T-helper 1 cell treated with Interleukin-12 subunit alpha and Interleukin-12 subunit beta and Interleukin-4 antibody, amounts not matched to agents 30 ng/mL and 1 ng/mL, for 36 hours (primary cell): ENCODE results near the gene ATP9A. TPM values are rescaled to one million over a fixed set of nuclear protein-coding genes. Genes with fewer than 3 reads are reported as not detected.
"Not testable (repeated sequence)": the region's sequence is repeated elsewhere in the genome, so short reads cannot be mapped to it uniquely, and the experiment has no call there.

ENCODE experiments used
- intact Hi-C: fragments of 100-400 bp; cut with micrococcal nuclease; formaldehyde crosslinking; loops from one replicate; pipeline ENCODE4 v1.15.1; 2024
- total RNA-seq: library from RNA; stranded (reverse); gene quantifications from 2 replicates; pipeline ENCODE4 v1.2.3, GENCODE V29; 2022

ATP9A gene
- total RNA-seq, 1 donor from 2014 or later, result 3.2 TPM

- intact Hi-C loops, result no loop called here
Measured at GRCh38 chr20:51696304-51697071, 71.7 kb downstream of the ATP9A start.

DNA sequence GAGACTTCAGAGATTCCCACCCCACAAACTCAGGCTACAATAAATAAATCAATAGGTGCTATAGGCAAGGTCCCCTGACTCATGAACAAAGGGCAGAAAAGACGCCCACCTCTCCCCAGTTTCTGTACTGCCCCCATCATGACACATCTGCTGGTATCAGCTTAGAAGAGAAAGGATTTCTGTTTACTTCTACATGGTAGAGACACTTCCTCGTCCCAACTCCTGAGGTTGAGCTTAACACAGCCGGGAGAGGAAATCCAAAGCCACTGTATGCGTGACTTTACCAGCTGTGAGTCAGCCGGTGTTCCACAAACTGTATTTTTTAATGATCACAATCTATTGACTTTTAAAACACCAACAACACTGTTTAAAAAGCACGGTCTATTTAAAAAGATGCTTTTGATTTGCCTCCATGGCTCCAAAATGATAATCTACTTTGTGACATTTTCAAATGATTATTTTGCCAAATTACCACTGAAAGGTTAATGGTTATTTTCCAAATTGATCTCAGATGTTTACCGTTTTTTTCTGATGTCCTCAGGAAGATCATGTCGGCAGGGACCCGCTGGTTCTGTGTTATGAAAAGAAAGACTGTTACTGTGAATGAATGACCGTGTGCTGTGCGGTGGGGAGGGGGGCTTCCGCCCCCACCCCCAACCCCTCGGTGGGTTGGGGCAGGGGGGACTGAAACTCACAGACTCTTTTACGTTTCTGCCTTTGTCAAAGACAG, 72.5 kb downstream of the ATP9A start:
- intact Hi-C loops, result no loop called here

DNA sequence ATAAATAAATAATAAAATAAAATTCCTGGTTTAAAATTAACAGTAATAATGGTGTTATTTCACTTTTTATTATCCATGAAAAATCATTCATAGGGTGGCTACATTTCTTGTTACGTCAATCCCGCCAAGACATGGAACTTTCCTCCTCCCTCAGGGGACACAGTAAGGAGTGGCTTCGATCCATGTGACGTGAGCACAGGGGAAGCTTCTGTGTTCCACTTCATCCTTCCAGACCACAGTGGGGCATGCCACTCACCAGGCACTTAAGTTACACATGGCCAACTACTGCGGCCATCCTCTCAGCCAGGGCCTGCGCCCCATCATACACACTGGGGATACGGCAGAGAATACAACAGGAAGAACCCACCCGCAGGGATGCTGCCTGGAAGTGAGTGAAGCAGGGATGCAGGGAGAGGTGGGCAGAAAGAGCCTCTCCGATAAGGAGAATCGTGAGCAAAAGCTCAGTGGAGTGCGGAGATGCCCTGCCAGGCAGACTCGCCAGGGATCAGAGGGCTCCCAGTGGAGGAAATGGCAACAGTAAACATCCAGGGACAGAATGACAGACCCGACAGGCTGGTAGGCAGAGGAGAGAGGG, 75.3 kb downstream of the ATP9A start:
- intact Hi-C loops, result no loop called here

- intact Hi-C loops, result no loop called here
Measured at GRCh38 chr20:51691703-51692102, 76.5 kb downstream of the ATP9A start.

DNA sequence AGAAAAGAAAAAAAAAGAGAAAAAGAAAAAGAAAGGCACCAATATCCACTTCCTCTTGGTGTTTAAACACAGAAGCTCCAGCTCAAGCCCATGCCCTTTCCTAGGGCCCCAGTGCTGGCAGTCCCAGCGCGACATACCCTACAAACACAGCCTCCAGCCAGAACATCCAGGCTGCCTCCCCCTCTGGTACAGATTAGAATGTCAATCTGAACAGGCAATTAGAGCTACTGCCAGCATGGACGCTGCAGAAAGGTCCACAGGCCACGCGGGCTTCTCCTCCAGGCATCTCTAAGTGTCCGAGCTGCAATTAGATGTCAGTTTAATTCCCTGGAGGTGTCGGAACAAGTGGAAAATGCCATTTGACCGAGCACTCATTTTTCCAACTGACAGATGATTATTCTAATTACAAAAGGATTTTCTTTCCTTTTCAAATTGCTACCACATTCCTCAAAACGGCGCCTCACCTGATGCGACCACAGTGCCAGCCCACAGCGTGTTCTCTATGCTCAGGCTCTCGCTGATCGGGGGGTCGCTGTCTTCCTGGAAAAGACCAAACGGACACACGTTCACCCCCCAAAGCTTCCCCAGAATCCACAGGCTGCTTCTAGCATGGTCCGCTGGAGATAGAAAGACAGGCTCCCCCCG, 79.5 kb downstream of the ATP9A start:
- intact Hi-C loops, result no loop called here

- intact Hi-C loops, result no loop called here
Measured at GRCh38 chr20:51687630-51688029, 80.6 kb downstream of the ATP9A start.

- intact Hi-C loops, result no loop called here
Measured at GRCh38 chr20:51687108-51687507, 81.1 kb downstream of the ATP9A start.

DNA sequence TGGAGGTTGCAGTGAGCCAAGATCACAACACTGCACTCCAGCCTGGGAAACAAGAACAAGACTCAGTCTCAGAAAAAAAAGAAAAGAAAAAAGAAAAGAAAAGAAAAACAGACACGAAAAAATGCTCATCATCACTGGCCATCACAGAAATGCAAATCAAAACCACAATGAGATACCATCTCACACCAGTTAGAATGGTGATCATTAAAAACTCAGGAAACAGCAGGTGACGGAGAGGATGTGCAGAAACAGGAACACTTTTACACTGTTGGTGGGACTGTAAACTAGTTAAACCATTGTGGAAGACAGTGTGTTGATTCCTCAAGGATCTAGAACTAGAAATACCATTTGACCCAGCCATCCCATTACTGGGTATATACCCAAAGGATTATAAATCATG, 82.7 kb downstream of the ATP9A start:
- intact Hi-C loops, result not testable (repeated sequence)

GRCh38 chr20:51680067-51680749, 88.0 kb downstream of the ATP9A start:
- intact Hi-C loops, result no loop called here

GRCh38 chr20:51679254-51679921, 88.8 kb downstream of the ATP9A start:
- intact Hi-C loops, result no loop called here

DNA sequence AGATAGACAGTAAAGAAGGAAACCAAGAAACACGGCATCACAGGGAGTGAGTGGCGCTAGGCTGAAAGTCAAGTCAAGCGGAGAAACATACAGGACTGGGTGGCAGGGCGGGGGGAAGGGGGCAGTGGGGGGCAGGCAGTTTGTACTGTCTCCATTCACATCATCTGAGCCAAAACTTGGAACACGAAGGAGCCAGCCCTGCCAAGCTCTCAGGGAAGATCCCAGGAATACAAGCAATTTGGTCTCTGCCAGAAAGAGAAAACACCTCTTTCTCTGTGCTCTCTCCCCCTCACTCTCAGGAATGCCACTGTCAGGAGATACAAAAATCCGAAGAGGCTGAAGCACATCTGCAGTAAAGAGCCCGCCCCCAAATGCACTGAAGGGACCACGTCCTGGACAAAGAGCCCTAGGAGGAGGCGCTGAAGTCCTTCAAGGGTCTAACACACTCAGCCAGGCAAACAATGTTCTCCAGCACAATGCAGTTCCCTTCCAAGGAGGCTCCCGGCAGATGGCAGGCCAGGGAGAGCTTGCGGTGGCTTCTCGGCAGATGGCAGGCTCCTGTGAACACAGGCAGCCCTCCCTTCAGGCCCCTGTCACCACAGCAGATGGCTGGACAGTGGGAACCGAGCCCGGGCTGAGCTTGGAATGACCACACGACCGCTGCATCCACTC, 90.0 kb downstream of the ATP9A start:
- intact Hi-C loops, result no loop called here

DNA sequence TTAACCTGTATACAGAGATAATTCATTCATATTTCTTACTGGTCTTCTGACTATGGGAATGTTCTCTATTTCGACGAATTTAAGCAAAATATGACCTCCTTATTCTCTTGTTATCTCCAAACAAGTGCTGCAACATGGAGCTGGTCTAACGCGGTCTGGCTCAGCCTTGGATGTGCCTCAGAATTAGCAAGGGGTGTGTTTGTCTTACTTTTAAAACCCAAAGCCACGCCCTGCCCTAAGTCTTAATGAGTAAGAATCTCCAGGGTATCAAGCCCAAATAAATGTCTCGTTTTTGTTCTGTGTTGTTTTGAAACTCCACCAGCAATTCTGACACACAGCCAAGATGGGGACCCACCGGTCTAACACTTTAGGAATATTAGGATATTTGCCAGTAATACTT, 99.2 kb downstream of the ATP9A start:
- intact Hi-C loops, result no loop called here

DNA sequence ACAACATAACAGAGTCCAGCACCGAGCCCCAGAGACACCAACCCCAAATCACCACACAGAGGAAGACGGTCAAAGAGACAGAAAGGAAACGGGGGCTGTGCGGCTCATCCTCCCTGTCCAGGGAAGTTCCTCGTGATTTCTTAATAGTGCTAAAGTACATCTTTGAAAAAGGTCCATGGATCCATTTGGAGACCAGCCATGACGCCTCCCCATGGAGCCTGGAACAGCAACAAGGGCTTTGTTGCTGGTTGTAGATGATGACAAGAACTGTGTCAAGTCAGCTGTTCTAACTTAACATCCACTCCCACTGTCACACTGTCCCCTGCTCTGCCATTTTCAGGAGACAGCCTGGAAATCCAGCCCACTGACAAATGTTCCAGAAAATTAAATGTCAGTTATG, 99.7 kb downstream of the ATP9A start:
- intact Hi-C loops, result no loop called here

GRCh38 chr20:51667491-51667890, 100.7 kb downstream of the ATP9A start:
- intact Hi-C loops, result no loop called here

DNA sequence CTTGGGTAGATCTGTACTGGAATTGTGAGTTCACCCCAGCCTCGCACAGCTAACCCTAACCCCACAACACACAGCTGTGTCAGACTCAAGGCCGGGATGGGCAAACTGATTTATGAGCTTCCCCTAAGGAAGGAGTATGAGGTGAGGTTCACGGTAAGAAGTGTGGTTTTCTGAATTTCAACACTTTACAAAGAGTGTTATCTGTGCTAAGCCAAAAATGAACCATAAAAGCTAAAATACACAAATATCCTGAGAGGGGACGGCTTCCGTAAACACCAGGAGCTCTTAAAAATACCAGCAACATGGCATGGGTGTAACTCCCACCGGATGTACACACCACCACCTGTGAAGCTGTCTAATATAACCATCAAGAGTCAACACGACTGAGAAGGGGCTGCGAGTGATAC, 101.2 kb downstream of the ATP9A start:
- intact Hi-C loops, result no loop called here

DNA sequence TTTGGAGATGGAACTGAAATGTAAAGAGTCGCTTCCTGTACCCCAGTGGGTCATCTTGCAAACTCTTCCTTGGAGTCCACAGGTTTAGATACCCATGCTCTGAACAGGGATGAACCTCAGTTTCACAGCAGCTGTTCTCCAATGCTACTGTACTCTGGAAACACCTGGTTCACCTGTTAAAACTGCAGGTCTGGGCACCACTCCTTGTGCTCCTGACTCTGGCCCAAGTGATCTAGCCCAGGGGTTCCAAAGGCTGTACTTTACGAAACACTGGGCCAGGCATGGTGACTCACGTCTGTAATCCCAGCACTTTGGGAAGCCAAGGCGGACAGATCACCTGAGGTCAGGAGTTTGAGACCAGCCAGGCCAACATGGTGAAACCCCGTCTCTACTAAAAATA, 102.1 kb downstream of the ATP9A start:
- intact Hi-C loops, result no loop called here

- intact Hi-C loops, result no loop called here
Measured at GRCh38 chr20:51665543-51666118, 102.6 kb downstream of the ATP9A start.

DNA sequence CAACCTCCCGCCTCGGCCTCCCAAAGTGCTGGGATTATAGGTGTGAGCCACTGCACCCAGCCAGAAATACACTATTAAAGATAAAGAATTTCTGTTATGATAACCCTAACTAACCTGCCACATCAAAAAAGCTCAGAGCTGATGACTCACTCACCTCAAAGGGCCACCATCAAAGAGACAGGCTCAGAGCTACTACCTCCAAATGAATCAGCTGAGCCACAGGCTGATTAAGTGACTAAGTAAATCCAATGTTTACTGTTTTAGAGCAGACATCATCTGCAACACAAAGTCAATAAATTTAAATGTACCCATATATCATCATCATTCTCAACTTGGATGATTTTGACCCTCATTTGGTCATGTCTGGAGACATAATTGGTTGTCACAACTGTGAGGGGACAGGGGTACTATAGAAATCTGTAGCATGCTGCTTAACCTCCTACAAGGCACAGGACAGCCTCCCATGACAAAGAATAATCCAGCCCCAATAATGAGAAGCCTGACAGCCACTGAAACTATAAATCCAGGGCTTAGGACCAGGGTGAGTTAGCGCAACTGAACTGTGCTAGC, 106.5 kb downstream of the ATP9A start:
- intact Hi-C loops, result no loop called here
